OCI-LY7 (cell line): ENCODE measurements around the gene BCAR1.

ENCODE experiments used
- EZH2phosphoT487 ChIP-seq: fragments of 200-600 bp; sonication (generic); IDR thresholded peaks from 2 replicates; pipeline ENCODE4 v1.6.1; 2018; ENCODE audit warnings: low read depth, borderline replicate concordance, mild to moderate bottlenecking, mixed run types, antibody characterized with exemption, low read length, moderate library complexity, mixed read lengths
- TF ChIP-seq, protein P1 (sequence below): fragments of 200-600 bp; sonication (generic); conservative IDR thresholded peaks from 2 replicates; pipeline ENCODE4 v1.5.1; 2014; ENCODE audit warnings: mild to moderate bottlenecking, antibody characterized with exemption, low read length, moderate library complexity, mixed read lengths

DNA sequence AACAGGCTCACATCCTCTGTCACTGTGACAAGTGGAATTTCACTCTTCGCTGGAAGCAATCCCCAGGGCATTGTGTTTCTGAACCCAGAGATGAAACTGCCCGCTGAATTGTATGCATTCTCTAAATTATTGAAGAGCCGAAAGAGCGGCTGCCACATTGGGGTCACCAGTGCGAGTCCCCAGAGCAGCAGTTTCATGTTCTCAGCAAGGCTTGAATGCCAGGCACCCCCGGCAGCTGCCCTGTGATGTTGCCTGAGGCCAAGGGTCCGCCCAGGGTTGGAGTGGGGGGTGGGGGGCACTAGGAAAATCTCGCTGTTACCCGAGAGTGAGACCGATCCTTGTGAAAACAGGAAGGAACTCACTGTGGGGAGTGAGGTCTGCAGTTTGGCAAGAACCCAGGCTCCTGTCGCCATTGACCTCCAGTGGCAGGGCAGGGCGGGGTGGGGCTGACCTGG is 20.7 kb upstream of the BCAR1 start:
- TF ChIP-seq, protein P1, sequence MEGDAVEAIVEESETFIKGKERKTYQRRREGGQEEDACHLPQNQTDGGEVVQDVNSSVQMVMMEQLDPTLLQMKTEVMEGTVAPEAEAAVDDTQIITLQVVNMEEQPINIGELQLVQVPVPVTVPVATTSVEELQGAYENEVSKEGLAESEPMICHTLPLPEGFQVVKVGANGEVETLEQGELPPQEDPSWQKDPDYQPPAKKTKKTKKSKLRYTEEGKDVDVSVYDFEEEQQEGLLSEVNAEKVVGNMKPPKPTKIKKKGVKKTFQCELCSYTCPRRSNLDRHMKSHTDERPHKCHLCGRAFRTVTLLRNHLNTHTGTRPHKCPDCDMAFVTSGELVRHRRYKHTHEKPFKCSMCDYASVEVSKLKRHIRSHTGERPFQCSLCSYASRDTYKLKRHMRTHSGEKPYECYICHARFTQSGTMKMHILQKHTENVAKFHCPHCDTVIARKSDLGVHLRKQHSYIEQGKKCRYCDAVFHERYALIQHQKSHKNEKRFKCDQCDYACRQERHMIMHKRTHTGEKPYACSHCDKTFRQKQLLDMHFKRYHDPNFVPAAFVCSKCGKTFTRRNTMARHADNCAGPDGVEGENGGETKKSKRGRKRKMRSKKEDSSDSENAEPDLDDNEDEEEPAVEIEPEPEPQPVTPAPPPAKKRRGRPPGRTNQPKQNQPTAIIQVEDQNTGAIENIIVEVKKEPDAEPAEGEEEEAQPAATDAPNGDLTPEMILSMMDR: no peak
- no peak for TF ChIP-seq EZH2phosphoT487
